IPS DF 6.9 (cell line): Measurements from ENCODE around the gene MACROD2.

Source experiments
- DNase-seq: peaks from one replicate; pipeline ENCODE4 v3.0.0-alpha.2; 2013; ENCODE audit warnings: low read depth, low spot score
- H3K27ac ChIP-seq: one replicate; pipeline ENCODE4 v1.5.1; 2013; ENCODE audit warnings: low read length, control low read depth
- H3K27me3 ChIP-seq: 2 replicates; pipeline ENCODE4 v1.6.1; 2013; ENCODE audit warnings: mild to moderate bottlenecking, low read length; ENCODE audit not compliant: control insufficient read depth, insufficient read depth
- H3K36me3 ChIP-seq: 2 replicates; pipeline ENCODE4 v1.6.1; 2013; ENCODE audit warnings: low read length; ENCODE audit not compliant: control insufficient read depth, insufficient read depth
- H3K4me1 ChIP-seq: 2 replicates; pipeline ENCODE4 v1.6.1; 2013; ENCODE audit warnings: low read length; ENCODE audit not compliant: control insufficient read depth, insufficient read depth
- H3K4me3 ChIP-seq: 2 replicates; pipeline ENCODE4 v1.5.1; 2013; ENCODE audit warnings: mild to moderate bottlenecking, low read length
- H3K9me3 ChIP-seq: 2 replicates; pipeline ENCODE4 v1.6.1; 2013; ENCODE audit warnings: low read length, inconsistent platforms; ENCODE audit not compliant: control insufficient read depth, insufficient read depth
- WGBS: extraction: QIAGEN DNeasy Blood & Tissue Kit; methylation state at CpG from one replicate; pipeline ENCODE4 v1.1.7; 2013; ENCODE audit warnings: mixed read lengths, missing lambda C conversion rate; ENCODE audit not compliant: insufficient read length, insufficient coverage; 5-methylcytosine and 5-hydroxymethylcytosine counted together

MACROD2 gene

DNA sequence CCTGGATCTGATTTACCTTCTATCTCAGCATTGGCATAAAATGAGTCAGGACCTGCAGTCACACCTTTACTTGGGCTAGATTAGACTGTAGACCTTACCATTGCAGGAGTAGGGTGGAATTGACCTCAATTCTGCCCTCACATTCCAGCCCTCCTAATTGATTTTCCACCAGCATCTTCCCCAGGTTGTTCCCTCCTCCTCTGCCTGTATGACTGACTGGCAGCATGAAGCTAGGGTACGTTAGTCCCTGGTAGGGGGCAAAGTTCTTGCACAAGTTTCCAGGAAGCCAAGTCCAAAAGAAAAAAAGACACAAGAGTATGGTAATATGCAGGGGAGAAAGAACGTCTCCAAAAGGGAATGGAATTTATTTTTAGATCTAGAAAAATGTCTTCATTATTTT lies 567.7 kb downstream of the MACROD2 start:
- Histone ChIP-seq H3K36me3 (no peaks in the 10 kb centered on the region; the same call in 1 of the 2 replicates), H3K9me3 (no peaks in the 10 kb centered on the region), H3K27me3 (no peaks in the 10 kb centered on the region), H3K27ac (no peak overlapping the region), H3K4me3 (no peak overlapping the region), H3K4me1 (peaks cover 4% of the 10 kb centered on the region; the same call in 1 of the 2 replicates)
- no peak for DNase-seq
- no CpG with 5 or more reads among the region's 2 CpGs for WGBS

DNA sequence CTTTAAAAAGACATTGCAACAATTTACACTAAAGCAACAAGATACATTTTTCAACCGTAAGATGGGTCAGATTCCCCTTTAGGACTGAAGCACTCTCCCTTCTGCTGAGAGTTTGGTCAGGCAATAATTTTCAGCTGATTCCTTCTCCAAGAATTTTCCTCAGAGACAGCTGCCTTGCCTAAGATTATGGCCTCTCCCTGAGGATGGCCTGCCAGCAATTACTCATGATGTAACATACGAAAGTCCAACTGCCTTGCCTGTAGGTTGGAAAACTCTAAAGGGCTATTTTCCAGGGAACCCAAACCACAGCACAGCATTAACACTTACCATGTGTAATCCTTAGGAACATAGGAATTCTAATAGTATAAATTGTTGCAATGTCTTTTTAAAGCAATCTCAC lies 571.2 kb downstream of the MACROD2 start:
- no CpG with 5 or more reads among the region's 2 CpGs for WGBS

GRCh38 chr20:14568225-14568624 lies 572.9 kb downstream of the MACROD2 start:
- no peak for DNase-seq
- no peaks in the 10 kb centered on the region for H3K27me3 ChIP-seq
- no peaks in the 10 kb centered on the region; the same call in 1 of the 2 replicates for H3K36me3 ChIP-seq
- no CpG with 5 or more reads among the region's 3 CpGs for WGBS
- H3K4me3 ChIP-seq: no peak overlapping the region
- no peak overlapping the region for H3K27ac ChIP-seq
- H3K9me3 ChIP-seq: no peaks in the 10 kb centered on the region
- no peaks in the 10 kb centered on the region; the same call in 1 of the 2 replicates for H3K4me1 ChIP-seq

More for the DNA sequence above, 571.2 kb downstream of the MACROD2 start:
- H3K4me3 ChIP-seq: no peak overlapping the region
- DNase-seq: no peak
- H3K9me3 ChIP-seq: no peaks in the 10 kb centered on the region
- no peaks in the 10 kb centered on the region; the same call in 1 of the 2 replicates for H3K36me3 ChIP-seq
- no peak overlapping the region for H3K27ac ChIP-seq
- peaks cover 4% of the 10 kb centered on the region; the same call in 1 of the 2 replicates for H3K4me1 ChIP-seq
- no peaks in the 10 kb centered on the region for H3K27me3 ChIP-seq

DNA sequence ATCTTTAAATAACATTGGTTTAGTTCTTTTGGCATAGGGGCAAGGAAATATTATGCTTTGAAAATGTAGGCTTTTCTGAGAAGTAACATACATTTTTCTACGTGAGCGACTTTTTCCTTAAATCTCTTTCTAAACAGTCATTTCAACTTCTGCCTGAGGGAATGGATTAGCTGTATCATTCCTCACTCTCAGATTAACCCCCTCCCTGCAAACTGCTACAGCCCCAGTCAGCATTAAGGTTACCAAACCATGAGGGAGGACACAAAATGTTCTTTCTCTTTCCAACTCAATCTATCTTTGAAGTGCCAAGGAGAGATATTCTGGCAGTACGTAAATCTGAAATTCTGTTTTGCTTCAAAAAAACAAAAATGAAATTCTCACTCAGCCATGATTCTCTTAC lies 573.4 kb downstream of the MACROD2 start:
- Histone ChIP-seq H3K4me1 (no peaks in the 10 kb centered on the region; the same call in 1 of the 2 replicates), H3K36me3 (no peaks in the 10 kb centered on the region; the same call in 1 of the 2 replicates), H3K9me3 (no peaks in the 10 kb centered on the region), H3K4me3 (no peak overlapping the region), H3K27me3 (no peaks in the 10 kb centered on the region), H3K27ac (no peak overlapping the region)
- no CpG with 5 or more reads among the region's 3 CpGs for WGBS
- DNase-seq: no peak

- Histone ChIP-seq H3K36me3 (no peaks in the 10 kb centered on the region; the same call in 1 of the 2 replicates), H3K27me3 (peaks cover 1% of the 10 kb centered on the region; the same call in 1 of the 2 replicates), H3K27ac (no peak overlapping the region), H3K4me3 (no peak overlapping the region), H3K4me1 (no peaks in the 10 kb centered on the region; the same call in 1 of the 2 replicates), H3K9me3 (no peaks in the 10 kb centered on the region)
- WGBS: no CpG with 5 or more reads among the region's 2 CpGs
- DNase-seq: no peak
Observed at GRCh38 chr20:14569641-14570040, 574.3 kb downstream of the MACROD2 start.

DNA sequence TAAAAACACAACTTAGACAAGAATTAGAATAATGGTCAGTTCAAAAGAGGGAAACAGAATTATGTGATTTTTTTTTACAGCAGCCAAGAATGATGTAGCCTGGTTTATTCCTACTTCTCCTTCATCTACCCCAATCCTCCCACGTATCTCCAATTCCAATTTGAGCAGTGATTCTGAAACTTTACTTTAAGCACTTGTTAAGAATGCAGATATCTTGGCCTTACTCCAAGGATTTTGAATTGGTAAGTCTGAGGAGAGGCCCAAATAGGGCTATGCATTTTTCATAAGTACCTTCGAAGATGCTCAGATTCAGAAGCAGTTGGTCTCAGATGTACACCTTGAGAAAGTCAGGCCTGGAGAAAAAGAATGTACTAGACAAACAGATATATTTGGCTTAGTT lies 575.5 kb downstream of the MACROD2 start:
- peaks cover 1% of the 10 kb centered on the region; the same call in 1 of the 2 replicates for H3K27me3 ChIP-seq
- no CpG with 5 or more reads among the region's 2 CpGs for WGBS
- H3K4me1 ChIP-seq: no peaks in the 10 kb centered on the region
- H3K27ac ChIP-seq: no peak overlapping the region
- no peaks in the 10 kb centered on the region for H3K36me3 ChIP-seq
- H3K4me3 ChIP-seq: no peak overlapping the region
- no peaks in the 10 kb centered on the region for H3K9me3 ChIP-seq
- DNase-seq: no peak

GRCh38 chr20:14573676-14574075 lies 578.4 kb downstream of the MACROD2 start:
- Histone ChIP-seq H3K27me3 (peaks cover 1% of the 10 kb centered on the region; the same call in 1 of the 2 replicates), H3K36me3 (no peaks in the 10 kb centered on the region), H3K4me3 (no peak overlapping the region), H3K4me1 (no peaks in the 10 kb centered on the region), H3K9me3 (no peaks in the 10 kb centered on the region), H3K27ac (no peak overlapping the region)
- WGBS: no CpG with 5 or more reads among the region's 3 CpGs
- DNase-seq: no peak

DNA sequence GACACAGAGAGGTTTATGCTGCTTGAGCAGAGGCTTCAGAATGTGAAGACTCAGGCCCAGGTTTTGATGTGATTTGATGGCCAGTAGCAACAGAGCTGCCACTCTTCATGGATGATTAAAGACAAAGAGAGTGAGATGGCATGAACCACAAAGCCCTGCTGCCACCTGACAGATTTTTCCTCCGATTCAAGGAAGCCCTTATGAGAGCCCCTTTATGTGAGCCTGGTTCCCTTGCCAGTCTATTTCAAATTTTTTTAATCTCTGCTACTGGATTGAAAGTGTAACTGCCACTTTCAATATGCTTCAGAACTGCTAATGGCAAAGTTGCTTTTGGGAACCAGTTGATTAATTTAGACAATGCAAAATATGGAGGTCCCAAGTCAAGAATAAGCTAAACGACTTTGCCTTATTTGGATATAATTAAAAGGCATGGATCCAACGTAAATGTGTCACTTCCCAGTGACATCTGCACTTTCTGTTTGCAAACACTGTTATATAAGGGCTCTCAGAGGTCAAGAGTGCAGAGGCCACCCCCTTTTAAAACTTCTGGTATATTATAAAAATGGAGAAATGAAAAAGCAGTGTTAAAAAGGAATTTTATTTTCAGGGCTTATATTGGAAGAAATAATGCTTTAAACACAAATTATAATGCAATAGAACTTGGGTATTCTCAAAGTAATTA lies 581.0 kb downstream of the MACROD2 start:
- no peaks in the 10 kb centered on the region for H3K9me3 ChIP-seq
- peaks cover 1% of the 10 kb centered on the region; the same call in 1 of the 2 replicates for H3K27me3 ChIP-seq
- no CpG with 5 or more reads among the region's 3 CpGs for WGBS
- H3K27ac ChIP-seq: no peak overlapping the region
- H3K4me3 ChIP-seq: no peak overlapping the region
- no peaks in the 10 kb centered on the region for H3K36me3 ChIP-seq
- DNase-seq: no peak
- H3K4me1 ChIP-seq: no peaks in the 10 kb centered on the region

DNA sequence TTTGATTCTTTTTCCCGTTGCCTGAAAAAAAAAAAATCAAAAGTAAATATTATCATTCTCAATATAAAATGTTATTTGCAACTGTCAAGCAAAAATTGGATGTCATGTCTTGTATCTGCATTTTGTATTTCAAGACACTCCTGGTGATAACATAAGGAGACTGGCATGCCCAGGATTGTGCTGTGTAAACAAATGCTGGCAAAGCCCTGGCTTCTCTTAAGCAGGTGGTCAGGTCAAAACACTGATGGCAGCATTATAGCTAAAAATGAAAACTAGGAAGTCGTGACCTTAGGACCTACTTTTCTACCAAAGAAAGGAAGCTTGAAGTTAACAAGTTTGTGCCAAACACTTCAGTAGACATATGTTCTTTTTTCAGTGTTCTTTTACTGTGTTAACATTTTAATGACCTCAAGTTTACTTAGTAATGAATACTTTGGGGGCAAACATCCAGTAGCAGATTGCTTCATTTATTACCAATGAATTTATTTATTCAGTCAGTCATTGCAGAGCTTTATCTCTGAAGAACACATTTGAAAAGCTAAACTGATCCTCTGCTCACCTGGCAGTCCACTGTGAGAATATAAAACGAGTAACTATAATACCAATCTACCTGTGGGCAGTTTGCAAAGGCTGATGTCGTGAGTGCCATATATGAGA lies 585.2 kb downstream of the MACROD2 start:
- H3K36me3 ChIP-seq: no peaks in the 10 kb centered on the region
- no peaks in the 10 kb centered on the region for H3K4me1 ChIP-seq
- H3K4me3 ChIP-seq: no peak overlapping the region
- DNase-seq: no peak
- WGBS: no CpG with 5 or more reads among the region's 4 CpGs
- no peaks in the 10 kb centered on the region for H3K9me3 ChIP-seq
- H3K27me3 ChIP-seq: no peaks in the 10 kb centered on the region
- H3K27ac ChIP-seq: no peak overlapping the region

- no peak overlapping the region for H3K4me3 ChIP-seq
- no peaks in the 10 kb centered on the region for H3K36me3 ChIP-seq
- no peaks in the 10 kb centered on the region for H3K27me3 ChIP-seq
- H3K4me1 ChIP-seq: no peaks in the 10 kb centered on the region
- no peak overlapping the region for H3K27ac ChIP-seq
- WGBS: no CpG with 5 or more reads among the region's 3 CpGs
- no peaks in the 10 kb centered on the region for H3K9me3 ChIP-seq
- no peak for DNase-seq
Observed at GRCh38 chr20:14581731-14582130, 586.4 kb downstream of the MACROD2 start.
